AG20443 (cell line): ENCODE results near the gene ST3GAL4.
"Not testable (repeated sequence)": the region's sequence is repeated elsewhere in the genome, so short reads cannot be mapped to it uniquely, and the experiment has no call there.

Source experiments
- DNase-seq: peaks from one replicate; pipeline ENCODE4 v3.0.0; 2012; ENCODE audit warnings: low spot score, mixed read lengths

ST3GAL4 gene, protein sequence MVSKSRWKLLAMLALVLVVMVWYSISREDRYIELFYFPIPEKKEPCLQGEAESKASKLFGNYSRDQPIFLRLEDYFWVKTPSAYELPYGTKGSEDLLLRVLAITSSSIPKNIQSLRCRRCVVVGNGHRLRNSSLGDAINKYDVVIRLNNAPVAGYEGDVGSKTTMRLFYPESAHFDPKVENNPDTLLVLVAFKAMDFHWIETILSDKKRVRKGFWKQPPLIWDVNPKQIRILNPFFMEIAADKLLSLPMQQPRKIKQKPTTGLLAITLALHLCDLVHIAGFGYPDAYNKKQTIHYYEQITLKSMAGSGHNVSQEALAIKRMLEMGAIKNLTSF

GRCh38 chr11:126355324-126355925 lies at the start of gene ST3GAL4:
Gene ST3GAL4 (plus strand): TSS chr11:126355686. CDS start chr11:126406156, 50,470 bp downstream.
- DNase-seq, result peak; percentile 91

GRCh38 chr11:126305699-126306098 lies 49.8 kb upstream of the ST3GAL4 start:
- no peak for DNase-seq

DNA sequence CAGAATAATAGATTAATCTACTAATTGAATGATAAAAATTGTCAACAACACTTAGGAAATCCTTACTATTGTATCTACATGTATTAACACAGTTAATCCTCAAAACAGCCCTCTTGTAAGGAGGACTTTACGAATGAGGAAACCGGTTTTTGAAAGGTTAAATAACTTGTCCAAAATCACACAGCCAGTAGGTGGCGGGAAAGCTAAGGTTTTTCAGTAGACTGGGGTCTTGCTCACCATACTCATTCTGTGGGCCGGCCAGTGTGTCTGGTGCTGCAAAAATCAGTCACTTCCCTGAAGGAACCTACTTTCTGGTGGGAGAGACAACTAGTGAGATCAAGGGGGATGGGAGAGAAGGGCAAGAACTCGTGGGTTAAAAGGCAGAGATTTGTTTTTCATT lies 47.8 kb upstream of the ST3GAL4 start:
- no peak for DNase-seq

- DNase-seq, result no peak
Observed at GRCh38 chr11:126308271-126308671, 47.2 kb upstream of the ST3GAL4 start.

DNA sequence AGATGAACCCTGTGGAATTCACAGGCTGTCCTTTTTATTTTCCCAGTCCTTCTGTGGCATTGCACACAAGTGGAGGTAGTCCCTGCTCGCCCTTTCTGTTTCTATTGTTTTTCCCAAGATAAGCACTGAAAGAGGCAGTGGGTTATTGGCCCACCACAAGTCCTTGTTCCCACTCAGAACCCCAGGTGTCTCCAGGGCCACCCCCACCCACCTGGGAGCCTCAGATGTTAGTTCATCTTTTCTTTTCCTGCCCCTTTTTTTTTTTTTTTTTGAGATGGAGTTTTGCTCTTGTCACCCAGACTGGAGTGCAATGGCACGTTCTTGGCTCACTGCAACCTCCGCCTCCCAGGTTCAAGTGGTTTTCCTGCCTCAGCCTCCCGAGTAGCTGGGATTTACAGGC lies 46.7 kb upstream of the ST3GAL4 start:
- not testable (repeated sequence) for DNase-seq

DNA sequence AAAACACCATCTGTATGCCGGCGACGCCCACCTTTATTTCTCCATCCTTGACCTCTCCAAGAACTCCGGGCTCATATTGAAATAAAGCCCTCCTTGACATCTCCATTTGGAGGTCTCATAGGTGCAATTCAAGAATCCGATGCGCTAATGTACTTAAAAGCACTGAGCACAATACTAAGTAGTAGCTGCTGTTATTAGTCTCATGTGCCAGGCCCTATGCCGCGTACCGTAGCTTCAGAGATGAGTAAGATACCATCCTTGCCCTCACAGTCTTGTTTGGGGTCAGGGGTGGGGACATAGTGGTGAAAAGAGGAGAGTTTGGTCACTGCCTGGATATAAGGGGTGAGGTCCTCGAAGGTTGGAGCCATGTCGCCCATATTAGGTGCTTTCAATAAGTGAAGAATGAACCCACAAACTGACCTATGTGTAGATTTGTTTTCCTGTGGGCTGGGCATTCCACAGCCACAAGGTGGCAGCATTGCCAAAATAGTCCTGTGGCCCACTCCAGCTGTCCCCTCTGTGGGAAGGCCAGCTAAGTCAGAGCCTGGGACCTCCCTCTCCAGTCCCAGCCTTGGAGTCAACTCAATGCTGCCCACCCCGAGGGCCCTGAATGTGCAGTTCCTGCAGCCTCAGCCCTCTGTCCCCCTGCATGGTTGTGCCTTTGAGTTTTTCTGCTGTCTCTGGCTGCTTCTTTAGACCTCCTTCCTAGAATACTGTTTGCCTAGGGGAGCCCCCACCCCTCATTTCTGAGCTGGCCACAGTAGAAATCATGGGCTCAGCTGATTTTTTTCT lies 45.1 kb upstream of the ST3GAL4 start:
- peak; percentile 81 for DNase-seq

- no peak for DNase-seq
Observed at GRCh38 chr11:126310992-126311310, 44.5 kb upstream of the ST3GAL4 start.

DNA sequence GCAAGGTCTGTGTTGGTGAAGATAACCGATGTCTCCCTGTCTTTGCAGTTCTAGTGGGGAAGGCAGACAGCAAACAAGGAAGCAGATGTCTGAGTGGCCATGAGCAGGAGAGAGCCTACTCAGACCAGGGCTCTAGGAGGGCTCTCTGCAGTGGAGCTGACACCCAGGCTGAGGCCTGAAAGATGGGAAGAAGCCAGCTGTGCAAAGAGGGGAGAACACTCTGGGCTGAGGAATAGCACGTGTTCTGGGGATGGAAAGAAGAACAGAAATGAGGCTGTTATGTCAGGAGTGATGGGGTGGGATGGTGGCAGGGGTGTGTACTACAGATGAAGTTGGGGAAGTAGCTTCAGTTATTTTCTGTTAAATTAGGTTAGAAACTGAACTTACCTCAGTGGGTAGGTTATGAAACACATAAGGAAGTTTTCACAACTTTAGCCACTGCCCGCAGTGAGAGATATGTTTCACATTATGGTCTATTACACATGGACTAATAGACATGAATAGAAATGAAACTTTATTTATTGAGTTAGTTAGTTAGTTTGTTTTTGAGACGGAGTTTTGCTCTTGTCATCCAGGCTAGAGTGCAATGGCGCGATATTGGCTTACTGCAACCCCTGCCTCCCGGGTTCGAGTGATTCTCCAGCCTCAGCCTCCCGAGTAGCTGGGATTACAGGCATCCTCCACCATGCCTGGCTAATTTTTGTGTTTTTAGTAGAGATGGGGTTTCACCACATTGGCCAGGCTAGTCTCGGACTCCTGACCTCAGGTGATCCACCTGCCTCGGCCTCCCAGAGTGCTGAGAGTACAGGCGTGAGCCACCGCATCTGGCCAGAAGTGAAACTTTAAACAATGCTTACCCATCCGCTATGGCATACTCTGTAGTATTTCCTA lies 43.8 kb upstream of the ST3GAL4 start:
- DNase-seq, result no peak

DNA sequence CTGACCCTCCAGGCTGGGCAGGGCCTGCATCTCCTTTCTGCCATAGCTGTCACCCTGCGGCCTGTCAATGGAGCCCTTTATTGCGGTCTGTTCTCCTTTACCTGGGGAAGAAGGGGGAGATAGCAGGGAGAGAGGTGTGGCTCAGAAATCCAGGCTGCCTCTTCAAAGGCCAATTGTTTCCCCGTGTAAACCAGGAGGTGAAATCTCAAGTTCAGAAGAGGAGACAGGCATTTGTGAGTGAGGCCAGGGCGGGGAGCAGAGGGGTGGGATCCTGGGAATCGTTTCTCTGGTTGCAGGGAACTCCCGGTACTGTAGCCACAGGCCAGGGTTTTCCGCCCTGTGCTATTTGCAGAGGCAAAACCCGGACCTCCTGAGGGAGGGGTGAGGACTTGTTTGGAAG lies 42.5 kb upstream of the ST3GAL4 start:
- DNase-seq, result no peak

DNA sequence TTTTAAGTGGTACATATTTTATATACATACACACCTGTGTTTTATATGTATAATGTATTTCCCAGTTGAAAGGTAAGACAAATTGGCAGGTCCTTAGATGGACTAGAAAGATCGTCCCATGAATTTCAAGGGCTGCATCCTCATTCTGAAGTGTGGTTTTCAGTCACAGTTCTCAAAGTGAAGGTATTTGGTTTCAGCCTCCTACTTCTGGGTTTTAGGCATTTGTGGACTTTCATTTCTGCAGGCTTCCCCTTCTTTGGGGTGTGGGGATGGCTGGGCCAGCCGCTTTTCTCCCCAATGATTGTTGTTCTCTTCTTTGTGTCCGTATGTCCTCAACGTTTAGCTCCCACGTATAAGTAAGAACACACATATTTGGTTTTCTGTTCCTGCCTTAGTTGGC lies 41.7 kb upstream of the ST3GAL4 start:
- no peak for DNase-seq

GRCh38 chr11:126317432-126317755 lies 38.1 kb upstream of the ST3GAL4 start:
- no peak for DNase-seq

- DNase-seq, result peak; percentile 83
Observed at GRCh38 chr11:126317756-126318573, 37.5 kb upstream of the ST3GAL4 start.

- DNase-seq, result peak; percentile 87
Observed at GRCh38 chr11:126318574-126319373, 36.7 kb upstream of the ST3GAL4 start.

- DNase-seq, result no peak
Observed at GRCh38 chr11:126319374-126319740, 36.1 kb upstream of the ST3GAL4 start.

DNA sequence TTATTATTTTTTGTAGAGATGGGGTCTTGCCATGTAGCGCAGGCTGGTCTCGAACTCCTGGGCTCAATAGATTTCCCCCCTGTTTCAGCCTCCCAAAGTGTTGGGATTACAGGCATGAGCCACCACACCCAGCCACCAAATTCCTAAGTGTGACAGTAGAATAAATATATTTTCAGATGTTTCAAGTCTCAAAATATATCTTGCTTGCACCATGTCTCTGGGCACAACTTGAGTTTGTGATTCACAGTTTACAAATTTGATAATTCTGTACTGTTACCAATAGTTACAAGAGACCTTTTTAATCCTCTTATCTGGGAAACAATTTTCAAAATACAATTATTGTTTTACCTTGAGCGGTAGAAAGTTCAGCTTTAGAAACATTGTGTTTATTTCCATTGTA lies 32.5 kb upstream of the ST3GAL4 start:
- DNase-seq, result no peak

DNA sequence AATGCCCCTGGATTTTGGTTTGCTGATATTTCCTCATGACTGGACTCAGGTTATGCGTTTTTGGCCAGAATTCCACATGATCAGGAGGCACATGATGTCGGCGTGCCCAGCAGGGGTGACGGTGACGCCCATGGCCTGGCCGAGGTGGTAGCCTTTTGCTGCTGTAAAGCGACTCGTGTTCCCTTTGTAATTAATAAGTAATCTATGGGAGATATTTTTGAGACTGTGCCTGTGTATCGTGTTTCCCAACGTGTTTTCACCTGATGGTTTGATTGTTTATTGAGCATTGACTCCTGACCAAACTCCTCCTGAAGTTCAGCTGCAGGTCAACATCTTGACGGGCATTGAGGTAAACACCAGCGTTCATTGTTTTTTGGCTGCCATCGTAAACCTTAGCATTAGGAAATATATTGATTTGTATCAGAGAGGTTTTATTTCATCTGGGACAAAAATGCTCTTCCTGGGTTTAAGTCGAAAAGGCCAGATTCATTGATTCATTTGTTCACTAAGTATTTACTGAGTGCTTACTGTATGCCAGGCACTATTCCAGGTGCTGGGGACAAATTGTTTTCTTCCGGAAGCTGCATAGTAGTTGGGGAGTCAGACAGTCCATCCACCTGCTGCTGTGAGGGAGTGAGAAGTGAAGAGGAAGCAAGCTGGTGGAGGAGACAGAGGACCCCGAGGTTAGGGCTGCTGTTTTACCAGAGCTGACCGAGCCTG lies 28.0 kb upstream of the ST3GAL4 start:
- no peak for DNase-seq

DNA sequence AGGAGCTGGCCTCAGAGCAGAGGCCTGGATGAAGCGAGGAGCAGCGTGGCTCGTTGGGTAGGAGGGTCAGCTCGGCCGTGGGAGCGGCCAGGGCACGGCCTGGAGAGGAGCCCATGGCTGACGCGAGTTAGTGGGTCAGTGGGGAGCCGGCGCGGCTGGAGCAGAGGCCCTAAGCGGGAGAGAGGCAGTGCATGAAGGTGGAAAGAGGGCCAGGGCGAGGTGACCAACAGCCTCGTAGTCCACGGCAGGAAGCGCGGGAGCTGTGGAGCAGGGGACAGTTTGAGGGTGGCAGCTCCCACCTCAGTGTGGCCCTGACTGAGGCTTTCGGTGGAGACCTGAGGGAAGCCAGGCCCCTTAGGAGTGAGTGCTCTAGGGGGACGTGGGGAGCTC lies 27.5 kb upstream of the ST3GAL4 start:
- no peak for DNase-seq

DNA sequence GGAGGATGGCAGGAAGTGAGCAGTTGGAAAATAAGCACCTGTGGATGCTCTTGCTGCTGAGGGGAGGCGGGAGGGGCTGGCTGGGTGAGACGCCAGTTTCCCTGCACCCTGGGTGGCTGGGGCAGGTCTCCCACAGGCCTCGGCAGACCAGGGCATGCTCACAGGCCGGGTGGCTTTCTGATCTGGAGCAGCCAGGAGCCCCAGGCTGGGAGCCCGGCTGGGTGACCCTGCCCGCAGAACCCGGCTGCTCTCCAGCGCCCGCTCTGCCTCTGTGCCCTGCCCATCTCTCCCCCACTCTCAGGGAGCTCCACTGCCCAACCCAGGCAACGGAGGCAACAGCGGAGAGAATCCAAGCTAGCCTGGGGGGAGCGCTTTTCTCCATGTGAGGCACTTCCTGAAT lies 27.0 kb upstream of the ST3GAL4 start:
- no peak for DNase-seq

GRCh38 chr11:126328938-126329643 lies 26.4 kb upstream of the ST3GAL4 start:
- DNase-seq, result no peak
